ENCODE measurements around the gene SGO2. TPM values are rescaled to one million over a fixed set of nuclear protein-coding genes. Genes with fewer than 3 reads are reported as not detected.

The SGO2 gene
- total and polyA plus RNA-seq, 9 of the 15 experiments (the other 6 are each of a cell fraction or from before 2014, with no cell fraction given): 14.5 to 25.9 (median 16.6) TPM

DNA sequence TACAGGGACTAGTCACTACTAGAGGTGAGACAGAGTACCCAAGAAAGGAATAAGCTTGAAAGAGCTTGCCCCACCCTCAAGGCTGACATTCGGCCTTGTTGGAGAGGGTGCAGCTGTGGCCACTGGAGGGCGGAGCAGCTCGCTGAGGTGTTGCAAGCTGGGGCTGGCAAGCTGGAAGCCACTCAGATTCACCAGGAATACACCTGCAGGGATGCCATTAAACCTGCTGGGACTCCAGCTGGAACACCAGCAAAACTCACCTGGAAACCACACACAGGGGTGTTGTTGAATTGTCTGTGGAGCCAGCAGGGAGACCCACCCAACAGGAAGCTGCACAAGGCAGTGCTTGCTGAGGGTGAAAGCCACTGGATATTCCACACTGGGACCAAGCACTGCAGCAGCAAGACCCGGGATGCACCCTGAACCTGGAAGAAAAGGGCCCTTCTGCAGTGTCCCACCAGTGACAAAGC lies 42.2 kb upstream of the SGO2 start (continued):
- TF ChIP-seq C11orf30 (IDR thresholded peaks at IDR 0.05; ENCODE audit: low read depth) (no peak), TFAP4 (CRISPR knock-in tag; IDR thresholded peaks at IDR 0.05; ENCODE audit: borderline replicate concordance) (0 out of 2 replicates have a peak, but pooled peaks have one; percentile 36), SIX5 (IDR thresholded peaks at IDR 0.05; ENCODE audit: borderline replicate concordance in 1 of 2, insufficient read depth in 1 of 2, low read depth in 1 of 2, low read length in 2 of 2) (no peak), ETS2 (tag; IDR thresholded peaks at IDR 0.05; ENCODE audit: borderline replicate concordance, poor library complexity, severe bottlenecking) (no peak), SMC3 (conservative IDR thresholded peaks at IDR 0.05; ENCODE audit: insufficient read depth, low read depth, low read length) (peak; percentile 62), PREB (CRISPR knock-in tag; IDR thresholded peaks at IDR 0.05) (no peak), CHD4 (IDR thresholded peaks at IDR 0.05; ENCODE audit: insufficient read depth, insufficient replicate concordance, low read depth, low read length, poor library complexity, severe bottlenecking) (no peak), CTCF (IDR thresholded peaks at IDR 0.05 in 2 of 3, conservative IDR thresholded peaks at IDR 0.05 in 1 of 3; ENCODE audit: insufficient read depth in 2 of 3, low read depth in 1 of 3, low read length in 3 of 3) (peak; percentile 65 to 76 (median 71)), TAF9B (IDR thresholded peaks at IDR 0.05; ENCODE audit: partially characterized antibody) (no peak), STAG1 (CRISPR knock-in tag; IDR thresholded peaks at IDR 0.05; ENCODE audit: borderline replicate concordance) (peak; percentile 79), CBX2 (IDR thresholded peaks at IDR 0.05; ENCODE audit: insufficient read depth, low read length, poor library complexity, severe bottlenecking) (no peak), ZNF197 (CRISPR knock-in tag; IDR thresholded peaks at IDR 0.05; ENCODE audit: low read depth) (no peak)
- TF ChIP-seq, protein P1, sequence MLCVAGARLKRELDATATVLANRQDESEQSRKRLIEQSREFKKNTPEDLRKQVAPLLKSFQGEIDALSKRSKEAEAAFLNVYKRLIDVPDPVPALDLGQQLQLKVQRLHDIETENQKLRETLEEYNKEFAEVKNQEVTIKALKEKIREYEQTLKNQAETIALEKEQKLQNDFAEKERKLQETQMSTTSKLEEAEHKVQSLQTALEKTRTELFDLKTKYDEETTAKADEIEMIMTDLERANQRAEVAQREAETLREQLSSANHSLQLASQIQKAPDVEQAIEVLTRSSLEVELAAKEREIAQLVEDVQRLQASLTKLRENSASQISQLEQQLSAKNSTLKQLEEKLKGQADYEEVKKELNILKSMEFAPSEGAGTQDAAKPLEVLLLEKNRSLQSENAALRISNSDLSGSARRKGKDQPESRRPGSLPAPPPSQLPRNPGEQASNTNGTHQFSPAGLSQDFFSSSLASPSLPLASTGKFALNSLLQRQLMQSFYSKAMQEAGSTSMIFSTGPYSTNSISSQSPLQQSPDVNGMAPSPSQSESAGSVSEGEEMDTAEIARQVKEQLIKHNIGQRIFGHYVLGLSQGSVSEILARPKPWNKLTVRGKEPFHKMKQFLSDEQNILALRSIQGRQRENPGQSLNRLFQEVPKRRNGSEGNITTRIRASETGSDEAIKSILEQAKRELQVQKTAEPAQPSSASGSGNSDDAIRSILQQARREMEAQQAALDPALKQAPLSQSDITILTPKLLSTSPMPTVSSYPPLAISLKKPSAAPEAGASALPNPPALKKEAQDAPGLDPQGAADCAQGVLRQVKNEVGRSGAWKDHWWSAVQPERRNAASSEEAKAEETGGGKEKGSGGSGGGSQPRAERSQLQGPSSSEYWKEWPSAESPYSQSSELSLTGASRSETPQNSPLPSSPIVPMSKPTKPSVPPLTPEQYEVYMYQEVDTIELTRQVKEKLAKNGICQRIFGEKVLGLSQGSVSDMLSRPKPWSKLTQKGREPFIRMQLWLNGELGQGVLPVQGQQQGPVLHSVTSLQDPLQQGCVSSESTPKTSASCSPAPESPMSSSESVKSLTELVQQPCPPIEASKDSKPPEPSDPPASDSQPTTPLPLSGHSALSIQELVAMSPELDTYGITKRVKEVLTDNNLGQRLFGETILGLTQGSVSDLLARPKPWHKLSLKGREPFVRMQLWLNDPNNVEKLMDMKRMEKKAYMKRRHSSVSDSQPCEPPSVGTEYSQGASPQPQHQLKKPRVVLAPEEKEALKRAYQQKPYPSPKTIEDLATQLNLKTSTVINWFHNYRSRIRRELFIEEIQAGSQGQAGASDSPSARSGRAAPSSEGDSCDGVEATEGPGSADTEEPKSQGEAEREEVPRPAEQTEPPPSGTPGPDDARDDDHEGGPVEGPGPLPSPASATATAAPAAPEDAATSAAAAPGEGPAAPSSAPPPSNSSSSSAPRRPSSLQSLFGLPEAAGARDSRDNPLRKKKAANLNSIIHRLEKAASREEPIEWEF (CRISPR knock-in tag; IDR thresholded peaks at IDR 0.05): no peak
- TF ChIP-seq, protein P2, sequence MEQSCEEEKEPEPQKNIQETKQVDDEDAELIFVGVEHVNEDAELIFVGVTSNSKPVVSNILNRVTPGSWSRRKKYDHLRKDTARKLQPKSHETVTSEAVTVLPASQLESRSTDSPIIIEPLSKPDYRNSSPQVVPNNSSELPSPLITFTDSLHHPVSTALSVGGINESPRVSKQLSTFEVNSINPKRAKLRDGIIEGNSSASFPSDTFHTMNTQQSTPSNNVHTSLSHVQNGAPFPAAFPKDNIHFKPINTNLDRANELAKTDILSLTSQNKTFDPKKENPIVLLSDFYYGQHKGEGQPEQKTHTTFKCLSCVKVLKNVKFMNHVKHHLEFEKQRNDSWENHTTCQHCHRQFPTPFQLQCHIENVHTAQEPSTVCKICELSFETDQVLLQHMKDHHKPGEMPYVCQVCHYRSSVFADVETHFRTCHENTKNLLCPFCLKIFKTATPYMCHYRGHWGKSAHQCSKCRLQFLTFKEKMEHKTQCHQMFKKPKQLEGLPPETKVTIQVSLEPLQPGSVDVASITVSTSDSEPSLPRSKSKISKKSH (CRISPR knock-in tag; IDR thresholded peaks at IDR 0.05): no peak

All from K562 (cell line).